ENCODE data around the gene PAN2. TPM values are rescaled to one million over a fixed set of nuclear protein-coding genes. Genes with fewer than 3 reads are reported as not detected.

The PAN2 gene
- total RNA-seq, 1 experiment from 2014 or later: 71.9 TPM

DNA sequence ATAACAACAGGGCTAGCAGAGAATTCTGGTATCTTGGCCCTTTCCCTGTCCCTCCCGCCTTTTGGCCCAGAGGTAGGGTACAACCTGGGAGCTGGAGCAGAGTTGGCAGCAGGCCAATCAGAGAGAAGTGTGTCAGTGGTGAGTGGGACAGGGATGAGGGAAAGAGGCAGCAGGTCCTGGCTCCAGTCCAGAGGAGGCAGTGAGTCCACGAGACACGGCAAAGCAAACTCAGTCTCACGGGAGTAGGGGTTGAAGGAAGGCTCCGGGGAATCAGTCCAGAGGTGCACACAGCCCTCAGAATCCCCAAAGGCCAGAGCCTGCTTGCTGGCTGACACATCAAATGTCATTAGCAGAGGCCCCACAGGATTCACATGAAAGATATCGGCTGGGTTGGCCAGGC, 7.3 kb downstream of the PAN2 start:
- POLR2A ChIA-PET: no interaction called here
- in situ Hi-C loops (cut with HindIII; ENCODE audit: low pct_unique_long_range_greater_than_20kb, low sequenced_read_pairs): no loop called here
- DNase-seq (ENCODE audit: low read depth, low spot score) (no peak), ATAC-seq (no peak)
- TF ChIP-seq, protein P1, sequence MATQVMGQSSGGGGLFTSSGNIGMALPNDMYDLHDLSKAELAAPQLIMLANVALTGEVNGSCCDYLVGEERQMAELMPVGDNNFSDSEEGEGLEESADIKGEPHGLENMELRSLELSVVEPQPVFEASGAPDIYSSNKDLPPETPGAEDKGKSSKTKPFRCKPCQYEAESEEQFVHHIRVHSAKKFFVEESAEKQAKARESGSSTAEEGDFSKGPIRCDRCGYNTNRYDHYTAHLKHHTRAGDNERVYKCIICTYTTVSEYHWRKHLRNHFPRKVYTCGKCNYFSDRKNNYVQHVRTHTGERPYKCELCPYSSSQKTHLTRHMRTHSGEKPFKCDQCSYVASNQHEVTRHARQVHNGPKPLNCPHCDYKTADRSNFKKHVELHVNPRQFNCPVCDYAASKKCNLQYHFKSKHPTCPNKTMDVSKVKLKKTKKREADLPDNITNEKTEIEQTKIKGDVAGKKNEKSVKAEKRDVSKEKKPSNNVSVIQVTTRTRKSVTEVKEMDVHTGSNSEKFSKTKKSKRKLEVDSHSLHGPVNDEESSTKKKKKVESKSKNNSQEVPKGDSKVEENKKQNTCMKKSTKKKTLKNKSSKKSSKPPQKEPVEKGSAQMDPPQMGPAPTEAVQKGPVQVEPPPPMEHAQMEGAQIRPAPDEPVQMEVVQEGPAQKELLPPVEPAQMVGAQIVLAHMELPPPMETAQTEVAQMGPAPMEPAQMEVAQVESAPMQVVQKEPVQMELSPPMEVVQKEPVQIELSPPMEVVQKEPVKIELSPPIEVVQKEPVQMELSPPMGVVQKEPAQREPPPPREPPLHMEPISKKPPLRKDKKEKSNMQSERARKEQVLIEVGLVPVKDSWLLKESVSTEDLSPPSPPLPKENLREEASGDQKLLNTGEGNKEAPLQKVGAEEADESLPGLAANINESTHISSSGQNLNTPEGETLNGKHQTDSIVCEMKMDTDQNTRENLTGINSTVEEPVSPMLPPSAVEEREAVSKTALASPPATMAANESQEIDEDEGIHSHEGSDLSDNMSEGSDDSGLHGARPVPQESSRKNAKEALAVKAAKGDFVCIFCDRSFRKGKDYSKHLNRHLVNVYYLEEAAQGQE (IDR thresholded peaks at IDR 0.05; ENCODE audit: insufficient read depth in 1 of 2, low read depth in 2 of 2, low read length in 1 of 2): no peak
- TF ChIP-seq, protein P2, sequence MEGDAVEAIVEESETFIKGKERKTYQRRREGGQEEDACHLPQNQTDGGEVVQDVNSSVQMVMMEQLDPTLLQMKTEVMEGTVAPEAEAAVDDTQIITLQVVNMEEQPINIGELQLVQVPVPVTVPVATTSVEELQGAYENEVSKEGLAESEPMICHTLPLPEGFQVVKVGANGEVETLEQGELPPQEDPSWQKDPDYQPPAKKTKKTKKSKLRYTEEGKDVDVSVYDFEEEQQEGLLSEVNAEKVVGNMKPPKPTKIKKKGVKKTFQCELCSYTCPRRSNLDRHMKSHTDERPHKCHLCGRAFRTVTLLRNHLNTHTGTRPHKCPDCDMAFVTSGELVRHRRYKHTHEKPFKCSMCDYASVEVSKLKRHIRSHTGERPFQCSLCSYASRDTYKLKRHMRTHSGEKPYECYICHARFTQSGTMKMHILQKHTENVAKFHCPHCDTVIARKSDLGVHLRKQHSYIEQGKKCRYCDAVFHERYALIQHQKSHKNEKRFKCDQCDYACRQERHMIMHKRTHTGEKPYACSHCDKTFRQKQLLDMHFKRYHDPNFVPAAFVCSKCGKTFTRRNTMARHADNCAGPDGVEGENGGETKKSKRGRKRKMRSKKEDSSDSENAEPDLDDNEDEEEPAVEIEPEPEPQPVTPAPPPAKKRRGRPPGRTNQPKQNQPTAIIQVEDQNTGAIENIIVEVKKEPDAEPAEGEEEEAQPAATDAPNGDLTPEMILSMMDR (IDR thresholded peaks at IDR 0.05): no peak
- TF ChIP-seq POLR2AphosphoS5 (IDR thresholded peaks at IDR 0.05; ENCODE audit: low read depth, low read length): no peak
- TF ChIP-seq SIN3A (IDR thresholded peaks at IDR 0.05; ENCODE audit: borderline replicate concordance, insufficient read depth, low read depth, low read length): no peak
- no peak for TF ChIP-seq TCF7L2 (IDR thresholded peaks at IDR 0.05; ENCODE audit: low read depth, low read length)
- CTCF ChIA-PET: no interaction called here
- no TSS peak for BruUV-seq (replicated peaks)
- Histone ChIP-seq H3K9me3 (ENCODE audit: control insufficient read depth, insufficient read depth, low read depth, low read length) (no peaks in the 10 kb centered on the region), H3K27me3 (ENCODE audit: control insufficient read depth, insufficient read depth, low read length) (no peaks in the 10 kb centered on the region), H3K4me3 (ENCODE audit: low read depth in 2 of 2, low read length in 2 of 2) (no peak overlapping the region), H3K27ac (ENCODE audit: low read length) (no peak overlapping the region), H3K36me3 (ENCODE audit: control insufficient read depth, insufficient read depth, low read length) (peaks cover 4% of the 10 kb centered on the region; the same call in 1 of the 2 replicates), H3K4me1 (ENCODE audit: control insufficient read depth, insufficient read depth, low read length) (no peaks in the 10 kb centered on the region)
- intact Hi-C loops (cut with micrococcal nuclease; ENCODE audit: unreplicated experiment): no loop called here

- peaks cover 4% of the 10 kb centered on the region; the same call in 1 of the 2 replicates for H3K36me3 ChIP-seq (ENCODE audit: control insufficient read depth, insufficient read depth, low read length)
- BruUV-seq (replicated peaks): no TSS peak
- no peak overlapping the region for H3K4me3 ChIP-seq (ENCODE audit: low read depth in 2 of 2, low read length in 2 of 2)
- ChIA-PET POLR2A (no interaction called here), CTCF (no interaction called here)
- H3K27ac ChIP-seq (ENCODE audit: low read length): no peak overlapping the region
- in situ Hi-C loops (cut with HindIII; ENCODE audit: low pct_unique_long_range_greater_than_20kb, low sequenced_read_pairs) (no loop called here), intact Hi-C loops (cut with micrococcal nuclease; ENCODE audit: unreplicated experiment) (no loop called here)
- ATAC-seq (no peak), DNase-seq (ENCODE audit: low read depth, low spot score) (no peak)
- TF ChIP-seq TCF7L2 (IDR thresholded peaks at IDR 0.05; ENCODE audit: low read depth, low read length) (no peak), SIN3A (IDR thresholded peaks at IDR 0.05; ENCODE audit: borderline replicate concordance, insufficient read depth, low read depth, low read length) (no peak), POLR2AphosphoS5 (IDR thresholded peaks at IDR 0.05; ENCODE audit: low read depth, low read length) (no peak)
- TF ChIP-seq, protein P1 (IDR thresholded peaks at IDR 0.05; ENCODE audit: insufficient read depth in 1 of 2, low read depth in 2 of 2, low read length in 1 of 2): no peak
- TF ChIP-seq, protein P2 (IDR thresholded peaks at IDR 0.05): no peak
- no peaks in the 10 kb centered on the region for H3K27me3 ChIP-seq (ENCODE audit: control insufficient read depth, insufficient read depth, low read length)
- H3K4me1 ChIP-seq (ENCODE audit: control insufficient read depth, insufficient read depth, low read length): no peaks in the 10 kb centered on the region
- H3K9me3 ChIP-seq (ENCODE audit: control insufficient read depth, insufficient read depth, low read depth, low read length): no peaks in the 10 kb centered on the region
Measured at GRCh38 chr12:56326126-56326525, 7.7 kb downstream of the PAN2 start.
